IMR-90 (cell line): ENCODE measurements around the gene MRPL4. TPM values are rescaled to one million over a fixed set of nuclear protein-coding genes. Genes with fewer than 3 reads are reported as not detected.

Experiments used
- ATAC-seq: fragments of 200-7000 bp; cut with Tn5 transposase; 2 replicates; pipeline ENCODE4 v1.9.1; 2020; ENCODE audit warnings: low read depth, mild to moderate bottlenecking, moderate library complexity
- BruUV-seq: library from RNA; stranded (reverse); fragments of 400-500 nt; replicated peaks from 2 replicates; lab custom pipeline; 2021; lab: Mats Ljungman, UMichigan
- CTCF ChIA-PET: fragments of 300-600 bp; formaldehyde crosslinking; extraction: SDS; loops from one replicate; lab custom pipeline; 2021; ENCODE audit warnings: antibody characterized with exemption; lab: Yijun Ruan, JAX
- POLR2A ChIA-PET: fragments of 300-600 bp; sonication (Branson Sonifier 250); formaldehyde crosslinking; loops from one replicate; lab custom pipeline; 2022; ENCODE audit warnings: antibody characterized with exemption; ENCODE audit not compliant: unreplicated experiment; lab: Charles Lee
- DNase-seq: peaks from one replicate; pipeline ENCODE4 v3.0.0; 2013
- H2AFZ ChIP-seq: replicated peaks from 2 replicates; pipeline ENCODE3; 2013; ENCODE audit warnings: low read length, mild to moderate bottlenecking; ENCODE audit not compliant: poor library complexity
- H2AK5ac ChIP-seq: 2 replicates; pipeline ENCODE4 v1.6.1; 2013; ENCODE audit warnings: low read depth, low read length, inconsistent platforms
- H2AK9ac ChIP-seq: replicated peaks from 2 replicates; pipeline ENCODE3; 2013; ENCODE audit warnings: mild to moderate bottlenecking, low read depth, low read length, moderate library complexity; ENCODE audit not compliant: poor library complexity
- H2BK120ac ChIP-seq: 2 replicates; pipeline ENCODE4 v1.6.1; 2013; ENCODE audit warnings: low read depth, low read length, inconsistent platforms
- H2BK15ac ChIP-seq: 3 replicates; pipeline ENCODE4 v1.6.1; 2013; ENCODE audit warnings: low read depth, low read length, inconsistent platforms
- H2BK20ac ChIP-seq: 2 replicates; pipeline ENCODE4 v1.6.1; 2013; ENCODE audit warnings: low read depth, mild to moderate bottlenecking, inconsistent platforms, low read length, moderate library complexity
- H2BK5ac ChIP-seq: 2 replicates; pipeline ENCODE4 v1.6.1; 2013; ENCODE audit warnings: mild to moderate bottlenecking, low read depth, low read length, inconsistent platforms; ENCODE audit not compliant: poor library complexity, severe bottlenecking
- H3K14ac ChIP-seq: replicated peaks from 2 replicates; pipeline ENCODE4 v1.6.1; 2013; ENCODE audit warnings: low read depth, low read length, inconsistent platforms
- H3K18ac ChIP-seq: 2 replicates; pipeline ENCODE4 v1.6.1; 2013; ENCODE audit warnings: low read depth, low read length, control low read depth
- H3K23ac ChIP-seq: 2 replicates; pipeline ENCODE4 v1.6.1; 2013; ENCODE audit warnings: low read depth, low read length, inconsistent platforms
- H3K27ac ChIP-seq: 2 replicates; pipeline ENCODE4 v1.5.1; 2013; ENCODE audit warnings: mild to moderate bottlenecking, control low read depth, low read length; ENCODE audit not compliant: insufficient read depth
- H3K27me3 ChIP-seq: 2 replicates; pipeline ENCODE4 v1.6.1; 2013; ENCODE audit warnings: low read length; ENCODE audit not compliant: control insufficient read depth, insufficient read depth
- H3K36me3 ChIP-seq: 2 replicates; pipeline ENCODE4 v1.6.1; 2013; ENCODE audit warnings: low read length, mixed read lengths; ENCODE audit not compliant: control insufficient read depth, insufficient read depth
- H3K4ac ChIP-seq: 2 replicates; pipeline ENCODE4 v1.6.1; 2013; ENCODE audit warnings: low read depth, low read length, inconsistent platforms
- H3K4me1 ChIP-seq: 2 replicates; pipeline ENCODE4 v1.6.1; 2013; ENCODE audit warnings: low read length, mixed read lengths; ENCODE audit not compliant: control insufficient read depth, insufficient read depth
- H3K4me2 ChIP-seq: 2 replicates; pipeline ENCODE4 v1.6.1; 2013; ENCODE audit warnings: low read depth, mild to moderate bottlenecking, control low read depth, low read length, moderate library complexity
- H3K4me3 ChIP-seq: 2 replicates; pipeline ENCODE4 v1.5.1; 2013; ENCODE audit warnings: low read depth, mild to moderate bottlenecking, control low read depth, low read length, moderate library complexity; ENCODE audit not compliant: insufficient read depth
- H3K56ac ChIP-seq: 2 replicates; pipeline ENCODE4 v1.6.1; 2013; ENCODE audit warnings: low read length, inconsistent platforms; ENCODE audit not compliant: insufficient read depth; ENCODE audit errors: extremely low read depth
- H3K79me1 ChIP-seq, 2 experiments: 2 replicates each; pipeline ENCODE4 v1.6.1; 2013; ENCODE audit warnings: low read length in 2 of 2, inconsistent platforms in 1 of 2, low read depth in 1 of 2
- H3K9ac ChIP-seq: 2 replicates; pipeline ENCODE4 v1.6.1; 2013; ENCODE audit warnings: low read depth, low read length, control low read depth
- H3K9me1 ChIP-seq: 2 replicates; pipeline ENCODE4 v1.6.1; 2013; ENCODE audit warnings: low read length, inconsistent platforms; ENCODE audit not compliant: insufficient read depth
- H3K9me3 ChIP-seq: 2 replicates; pipeline ENCODE4 v1.6.1; 2013; ENCODE audit warnings: low read length; ENCODE audit not compliant: control insufficient read depth, insufficient read depth
- H4K20me1 ChIP-seq: 2 replicates; pipeline ENCODE4 v1.6.1; 2013; ENCODE audit warnings: low read length, inconsistent platforms; ENCODE audit not compliant: insufficient read depth
- H4K5ac ChIP-seq: 2 replicates; pipeline ENCODE4 v1.6.1; 2013; ENCODE audit warnings: mild to moderate bottlenecking, low read depth, low read length, control low read depth
- H4K8ac ChIP-seq, 2 experiments: 2 replicates each; pipeline ENCODE4 v1.6.1; 2013; ENCODE audit warnings: low read depth in 2 of 2, low read length in 2 of 2, control low read depth in 1 of 2, inconsistent platforms in 1 of 2
- H4K91ac ChIP-seq: 2 replicates; pipeline ENCODE4 v1.6.1; 2013; ENCODE audit warnings: low read depth, low read length, inconsistent platforms; ENCODE audit not compliant: insufficient read depth
- BHLHE40 ChIP-seq: fragments of 150-350 bp; IDR thresholded peaks from 2 replicates; pipeline ENCODE4 v1.6.1; 2016; ENCODE audit warnings: mild to moderate bottlenecking, low read depth, low read length
- CEBPB ChIP-seq: IDR thresholded peaks from 2 replicates; pipeline ENCODE4 v1.6.1; 2012; ENCODE audit warnings: low read depth, low read length, improper control_type of control experiment
- CHD1 ChIP-seq: IDR thresholded peaks from 2 replicates; pipeline ENCODE4 v1.6.1; 2012; ENCODE audit warnings: low read depth, low read length, improper control_type of control experiment
- FOS ChIP-seq: fragments of 150-350 bp; IDR thresholded peaks from 2 replicates; pipeline ENCODE4 v1.6.1; 2016; ENCODE audit warnings: low read depth, low read length
- MAFK ChIP-seq: IDR thresholded peaks from 2 replicates; pipeline ENCODE4 v1.6.1; 2012; ENCODE audit warnings: low read depth, low read length, improper control_type of control experiment
- MAZ ChIP-seq: IDR thresholded peaks from 2 replicates; pipeline ENCODE4 v1.6.1; 2012; ENCODE audit warnings: low read depth, mild to moderate bottlenecking, low read length, improper control_type of control experiment, moderate library complexity, borderline replicate concordance
- NFE2L2 ChIP-seq: fragments of 150-350 bp; IDR thresholded peaks from 2 replicates; pipeline ENCODE4 v1.6.1; 2016; ENCODE audit warnings: low read depth, mild to moderate bottlenecking, low read length
- POLR2A ChIP-seq: IDR thresholded peaks from 2 replicates; pipeline ENCODE4 v1.6.1; 2012; ENCODE audit warnings: mild to moderate bottlenecking, low read depth, low read length
- RAD21 ChIP-seq: IDR thresholded peaks from 2 replicates; pipeline ENCODE4 v1.6.1; 2012; ENCODE audit warnings: low read length, improper control_type of control experiment
- RCOR1 ChIP-seq: IDR thresholded peaks from 2 replicates; pipeline ENCODE4 v1.6.1; 2012; ENCODE audit warnings: mild to moderate bottlenecking, low read length, improper control_type of control experiment; ENCODE audit not compliant: insufficient replicate concordance
- RFX5 ChIP-seq: IDR thresholded peaks from 2 replicates; pipeline ENCODE4 v1.8.0; 2012; ENCODE audit warnings: low read depth, mild to moderate bottlenecking, low read length, moderate library complexity
- SMC3 ChIP-seq: fragments of 150-350 bp; IDR thresholded peaks from 2 replicates; pipeline ENCODE4 v1.6.1; 2016; ENCODE audit warnings: low read depth, mild to moderate bottlenecking, antibody characterized with exemption, low read length, moderate library complexity
- WGBS, 2 experiments: methylation state at CpG; one replicate each; pipeline versions ENCODE4 v1.1.5 to v1.1.7; 2013; ENCODE audit warnings: missing lambda C conversion rate in 2 of 2; ENCODE audit not compliant: insufficient read length in 1 of 2; ENCODE audit errors: extremely low coverage in 2 of 2; 5-methylcytosine and 5-hydroxymethylcytosine counted together
- dilution Hi-C: fragments of 300-500 bp; cut with HindIII; formaldehyde crosslinking; loops from one replicate; pipeline ENCODE4 v1.14.3; 2018; ENCODE audit warnings: low sequenced_read_pairs; ENCODE audit not compliant: unreplicated experiment
- in situ Hi-C: fragments of 300-500 bp; cut with MboI; formaldehyde crosslinking; loops from 3 replicates; pipeline ENCODE4 v1.14.3; 2019; ENCODE audit warnings: low sequenced_read_pairs, inconsistent platforms, mixed read lengths
- intact Hi-C: fragments of 100-400 bp; cut with micrococcal nuclease; formaldehyde crosslinking; loops from 2 replicates; pipeline ENCODE4 v1.10.0; 2022
- polyA plus RNA-seq, 3 experiments: library from polyadenylated mRNA; depleted of rRNA; stranded (reverse); fragments of >200 nt; gene quantifications; 2 replicates each; pipeline ENCODE4 v1.2.3, GENCODE V29; 2012; ENCODE audit warnings: low replicate concordance in 1 of 3
- total RNA-seq: library from RNA; depleted of rRNA; stranded (reverse); fragments of >200 nt; gene quantifications from 2 replicates; pipeline ENCODE4 v1.2.3, GENCODE V29; 2012
- TF ChIP-seq, protein P1 (sequence below): fragments of 150-350 bp; IDR thresholded peaks from 2 replicates; pipeline ENCODE4 v1.6.1; 2016; ENCODE audit warnings: low read depth, mild to moderate bottlenecking, low read length, moderate library complexity, borderline replicate concordance
- TF ChIP-seq, protein P2 (sequence below): conservative IDR thresholded peaks from 2 replicates; pipeline ENCODE4 v1.5.1; 2012; ENCODE audit warnings: mild to moderate bottlenecking, low read depth, low read length, improper control_type of control experiment
- TF ChIP-seq, protein P3 (sequence below): fragments of 150-350 bp; IDR thresholded peaks from 2 replicates; pipeline ENCODE4 v1.6.1; 2017; ENCODE audit warnings: mild to moderate bottlenecking, antibody characterized with exemption, low read length, low read depth

The MRPL4 gene
- total and polyA plus RNA-seq, 2 of the 4 experiments (the other 2 are of a cell fraction) = 32.8 to 108 TPM

- H3K18ac ChIP-seq = no peak overlapping the region
- 0 out of 2 replicates have a peak overlapping the region, but pooled peaks have one; percentile 59 for H4K5ac ChIP-seq
- H3K4me1 ChIP-seq = peaks cover 5% of the 10 kb centered on the region
- DNase-seq (no peak), ATAC-seq (no peak)
- H4K8ac ChIP-seq = peak overlapping the region; percentile 40 to 97; a peak in 2 of 4 replicates
- H3K4ac ChIP-seq = peak overlapping the region; percentile 64
- peak overlapping the region; percentile 20 for H2BK120ac ChIP-seq
- in situ Hi-C loops = no loop called here
- H3K79me1 ChIP-seq = no peaks in the 10 kb centered on the region
- CTCF ChIA-PET = no interaction called here
- H2BK15ac ChIP-seq = peak overlapping the region; percentile 83; the same call in 2 of the 3 replicates
- H3K27ac ChIP-seq = no peak overlapping the region
- no peaks in the 10 kb centered on the region for H3K27me3 ChIP-seq
- 60% methylated on average over 2 of the region's 9 CpGs; no CpG with 5 or more reads in 1 of the 2 experiments for WGBS, 2 experiments
- H3K23ac ChIP-seq = no peak overlapping the region
- no peaks in the 10 kb centered on the region for H4K20me1 ChIP-seq
- H3K9me1 ChIP-seq = peaks cover 5% of the 10 kb centered on the region; the same call in 1 of the 2 replicates
- H2BK20ac ChIP-seq = peak overlapping the region; percentile 33; the same call in 1 of the 2 replicates
- H2AK5ac ChIP-seq = peak overlapping the region; percentile 85; the same call in 1 of the 2 replicates
- intact Hi-C loops = no loop called here
- H2AFZ ChIP-seq = no peak overlapping the region
- H3K4me3 ChIP-seq = no peak overlapping the region
- no peak overlapping the region for H3K9ac ChIP-seq
- dilution Hi-C loops = no loop called here
- no TSS peak for BruUV-seq
- H3K56ac ChIP-seq = no peak overlapping the region
- peak overlapping the region; percentile 61 for H4K91ac ChIP-seq
- POLR2A ChIA-PET = no interaction called here
- no peaks in the 10 kb centered on the region for H3K36me3 ChIP-seq
- no peak overlapping the region for H3K4me2 ChIP-seq
- no peak overlapping the region for H3K14ac ChIP-seq
- no peaks in the 10 kb centered on the region for H3K9me3 ChIP-seq
- no peak overlapping the region for H2BK5ac ChIP-seq
- peak overlapping the region; percentile 28 for H2AK9ac ChIP-seq
- TF ChIP-seq, protein P1, sequence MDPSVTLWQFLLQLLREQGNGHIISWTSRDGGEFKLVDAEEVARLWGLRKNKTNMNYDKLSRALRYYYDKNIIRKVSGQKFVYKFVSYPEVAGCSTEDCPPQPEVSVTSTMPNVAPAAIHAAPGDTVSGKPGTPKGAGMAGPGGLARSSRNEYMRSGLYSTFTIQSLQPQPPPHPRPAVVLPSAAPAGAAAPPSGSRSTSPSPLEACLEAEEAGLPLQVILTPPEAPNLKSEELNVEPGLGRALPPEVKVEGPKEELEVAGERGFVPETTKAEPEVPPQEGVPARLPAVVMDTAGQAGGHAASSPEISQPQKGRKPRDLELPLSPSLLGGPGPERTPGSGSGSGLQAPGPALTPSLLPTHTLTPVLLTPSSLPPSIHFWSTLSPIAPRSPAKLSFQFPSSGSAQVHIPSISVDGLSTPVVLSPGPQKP = no peak
- TF ChIP-seq RCOR1 = no peak
- no peak for TF ChIP-seq MAFK
- no peak for TF ChIP-seq FOS
- TF ChIP-seq BHLHE40 = no peak
- TF ChIP-seq, protein P2, sequence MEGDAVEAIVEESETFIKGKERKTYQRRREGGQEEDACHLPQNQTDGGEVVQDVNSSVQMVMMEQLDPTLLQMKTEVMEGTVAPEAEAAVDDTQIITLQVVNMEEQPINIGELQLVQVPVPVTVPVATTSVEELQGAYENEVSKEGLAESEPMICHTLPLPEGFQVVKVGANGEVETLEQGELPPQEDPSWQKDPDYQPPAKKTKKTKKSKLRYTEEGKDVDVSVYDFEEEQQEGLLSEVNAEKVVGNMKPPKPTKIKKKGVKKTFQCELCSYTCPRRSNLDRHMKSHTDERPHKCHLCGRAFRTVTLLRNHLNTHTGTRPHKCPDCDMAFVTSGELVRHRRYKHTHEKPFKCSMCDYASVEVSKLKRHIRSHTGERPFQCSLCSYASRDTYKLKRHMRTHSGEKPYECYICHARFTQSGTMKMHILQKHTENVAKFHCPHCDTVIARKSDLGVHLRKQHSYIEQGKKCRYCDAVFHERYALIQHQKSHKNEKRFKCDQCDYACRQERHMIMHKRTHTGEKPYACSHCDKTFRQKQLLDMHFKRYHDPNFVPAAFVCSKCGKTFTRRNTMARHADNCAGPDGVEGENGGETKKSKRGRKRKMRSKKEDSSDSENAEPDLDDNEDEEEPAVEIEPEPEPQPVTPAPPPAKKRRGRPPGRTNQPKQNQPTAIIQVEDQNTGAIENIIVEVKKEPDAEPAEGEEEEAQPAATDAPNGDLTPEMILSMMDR = no peak
- TF ChIP-seq CHD1 = no peak
- TF ChIP-seq, protein P3, sequence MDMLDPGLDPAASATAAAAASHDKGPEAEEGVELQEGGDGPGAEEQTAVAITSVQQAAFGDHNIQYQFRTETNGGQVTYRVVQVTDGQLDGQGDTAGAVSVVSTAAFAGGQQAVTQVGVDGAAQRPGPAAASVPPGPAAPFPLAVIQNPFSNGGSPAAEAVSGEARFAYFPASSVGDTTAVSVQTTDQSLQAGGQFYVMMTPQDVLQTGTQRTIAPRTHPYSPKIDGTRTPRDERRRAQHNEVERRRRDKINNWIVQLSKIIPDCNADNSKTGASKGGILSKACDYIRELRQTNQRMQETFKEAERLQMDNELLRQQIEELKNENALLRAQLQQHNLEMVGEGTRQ = no peak
- no peak for TF ChIP-seq SMC3
- TF ChIP-seq RFX5 = no peak
- TF ChIP-seq NFE2L2 = no peak
- no peak for TF ChIP-seq MAZ
- TF ChIP-seq POLR2A = no peak
- TF ChIP-seq CEBPB = no peak
- TF ChIP-seq RAD21 = no peak
Measured at GRCh38 chr19:10277795-10278589, 26.0 kb downstream of the MRPL4 start.
